NCI-H2171 treated with DMSO at 0.1 percent for 48 hours (cell line): ENCODE results near the gene METTL17.

Experiments
- DNase-seq: peaks from one replicate; lab custom pipeline; 2025; lab: John Stamatoyannopoulos, UW

The METTL17 gene

DNA sequence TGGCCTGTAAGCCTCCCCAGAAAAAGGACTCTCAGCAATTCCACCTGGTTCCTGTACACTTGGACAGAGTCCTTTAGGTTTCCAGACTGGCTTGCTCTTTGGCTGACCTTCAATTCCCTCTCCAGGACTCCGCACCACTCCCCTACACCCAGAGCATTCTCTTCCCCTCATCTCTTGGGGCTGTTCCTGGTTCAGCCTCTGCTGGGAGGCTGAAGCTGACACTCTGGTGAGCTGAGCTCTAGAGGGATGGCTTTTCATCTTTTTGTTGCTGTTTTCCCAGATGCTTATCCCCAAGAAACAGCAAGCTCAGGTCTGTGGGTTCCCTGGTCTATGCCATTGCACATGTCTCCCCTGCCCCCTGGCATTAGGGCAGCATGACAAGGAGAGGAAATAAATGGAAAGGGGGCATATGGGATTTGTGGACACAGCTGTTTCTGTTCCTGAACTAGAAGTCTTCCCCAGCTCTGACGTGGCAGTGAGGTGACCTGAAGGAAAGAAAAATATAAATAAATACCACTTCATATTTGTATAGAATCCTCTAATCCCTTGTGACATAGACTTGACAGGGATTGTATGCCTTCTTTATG lies 53.7 kb downstream of the METTL17 start:
- no peak for DNase-seq

DNA sequence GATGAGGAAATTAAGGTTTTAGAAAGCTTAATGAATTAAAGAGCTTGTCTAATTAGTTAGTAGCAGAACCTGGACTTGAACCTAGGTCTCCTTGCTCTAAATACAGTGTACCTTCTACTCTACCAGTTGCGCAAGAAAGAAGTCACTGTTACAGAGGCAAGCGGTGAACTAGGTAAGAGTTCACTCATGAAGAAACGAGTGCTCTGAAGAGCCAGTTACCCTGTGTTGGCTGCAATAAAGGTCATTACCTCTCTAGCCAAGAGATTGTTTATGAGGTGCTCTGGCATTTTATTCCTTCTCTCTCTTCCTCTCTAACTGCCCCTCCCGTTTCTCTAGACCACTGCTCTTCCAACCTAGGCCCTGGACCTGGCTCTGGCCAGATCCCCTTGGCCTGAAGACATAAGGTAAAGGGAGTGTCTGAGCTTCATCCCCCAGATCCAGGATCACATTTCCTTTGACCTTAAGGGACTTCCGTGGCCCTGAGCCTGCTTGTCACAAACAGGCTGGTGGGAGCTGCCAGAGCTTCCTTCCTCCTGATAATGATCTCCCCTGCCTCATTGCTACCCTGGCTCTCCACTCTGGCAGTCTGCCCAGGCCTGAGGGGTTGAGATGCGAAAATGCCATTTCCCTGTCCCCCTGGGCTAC lies 54.3 kb downstream of the METTL17 start:
- DNase-seq: peak; percentile 23
